Right renal cortex interstitium (tissue), 3 donors: ENCODE measurements around the gene AATF. TPM values are rescaled to one million over a fixed set of nuclear protein-coding genes. Genes with fewer than 3 reads are reported as not detected.

Source experiments
- DNase-seq, 3 donors: peaks; one replicate each; pipeline ENCODE4 v3.0.0-alpha.2; 2013; ENCODE audit warnings: low read depth in 3 of 3, low spot score in 2 of 3
- polyA plus RNA-seq, 3 donors: library from polyadenylated mRNA; unstranded; fragments of 120-200 nt; gene quantifications; one replicate each; pipeline ENCODE4 v1.2.1, GENCODE V29; 2013; ENCODE audit not compliant: insufficient read length in 3 of 3

The AATF gene
- polyA plus RNA-seq, 3 donors, result 54.2 to 57.3 (median 56.0) TPM

- DNase-seq, result no peak
Measured at GRCh38 chr17:37037590-37038155, 88.9 kb downstream of the AATF start.

- DNase-seq, result no peak
Measured at GRCh38 chr17:37039269-37039668, 90.5 kb downstream of the AATF start.

- DNase-seq, result no peak
Measured at GRCh38 chr17:37041932-37042331, 93.2 kb downstream of the AATF start.

GRCh38 chr17:37043201-37043600 lies 94.4 kb downstream of the AATF start:
- no peak for DNase-seq

- no peak for DNase-seq
Measured at GRCh38 chr17:37045351-37045922, 96.7 kb downstream of the AATF start.

- DNase-seq, result peak; percentile 68 to 79 (median 75)
Measured at GRCh38 chr17:37047631-37048104, 98.9 kb downstream of the AATF start.

- DNase-seq, result no peak
Measured at GRCh38 chr17:37048811-37049210, 100.1 kb downstream of the AATF start.

GRCh38 chr17:37050920-37051319 lies 102.2 kb downstream of the AATF start:
- no peak for DNase-seq

GRCh38 chr17:37051381-37051780 lies 102.6 kb downstream of the AATF start:
- no peak for DNase-seq

GRCh38 chr17:37051833-37052232 lies 103.1 kb downstream of the AATF start:
- no peak for DNase-seq

- no peak for DNase-seq
Measured at GRCh38 chr17:37052450-37052849, 103.7 kb downstream of the AATF start.

- DNase-seq, result no peak
Measured at GRCh38 chr17:37054894-37055293, 106.1 kb downstream of the AATF start.

GRCh38 chr17:37056622-37057021 lies 107.9 kb downstream of the AATF start:
- DNase-seq, result no peak

GRCh38 chr17:37059493-37059892 lies 110.7 kb downstream of the AATF start:
- no peak for DNase-seq

- no peak for DNase-seq
Measured at GRCh38 chr17:37060094-37060493, 111.3 kb downstream of the AATF start.

GRCh38 chr17:37060928-37061327 lies 112.2 kb downstream of the AATF start:
- no peak for DNase-seq

- no peak for DNase-seq
Measured at GRCh38 chr17:37062021-37062420, 113.3 kb downstream of the AATF start.

- no peak for DNase-seq
Measured at GRCh38 chr17:37064206-37064605, 115.5 kb downstream of the AATF start.

GRCh38 chr17:37064956-37065355 lies 116.2 kb downstream of the AATF start:
- no peak for DNase-seq

- no peak for DNase-seq
Measured at GRCh38 chr17:37065486-37066321, 117.0 kb downstream of the AATF start.

GRCh38 chr17:37066322-37067255 lies 117.8 kb downstream of the AATF start:
- no peak for DNase-seq
